HepG2 (cell line): Measurements from ENCODE around the gene CDT1. TPM values are rescaled to one million over a fixed set of nuclear protein-coding genes. Genes with fewer than 3 reads are reported as not detected.

Experiments used
- BORCS8-MEF2B ChIP-seq: sonication (generic); formaldehyde crosslinking; IDR thresholded peaks from 2 replicates; pipeline ENCODE4 v1.8.0; 2022; ENCODE audit warnings: mild to moderate bottlenecking, missing genetic modification reagents
- BRCA1 ChIP-seq: sonication (generic); formaldehyde crosslinking; IDR thresholded peaks from 2 replicates; pipeline ENCODE4 v1.4.0; 2020; ENCODE audit warnings: missing genetic modification reagents
- CCAR2 ChIP-seq: fragments of 200-400 bp; formaldehyde crosslinking; optimal IDR thresholded peaks from 2 replicates; pipeline ENCODE3; 2018; ENCODE audit warnings: low read depth, mild to moderate bottlenecking, low read length, moderate library complexity
- DR1 ChIP-seq: sonication (generic); formaldehyde crosslinking; IDR thresholded peaks from 2 replicates; pipeline ENCODE4 v1.8.0; 2021; ENCODE audit warnings: mild to moderate bottlenecking, missing genetic modification reagents, inconsistent platforms
- HMG20A ChIP-seq: IDR thresholded peaks from 2 replicates; pipeline ENCODE4 v1.6.1; 2016; ENCODE audit warnings: borderline replicate concordance
- HNRNPLL ChIP-seq: fragments of 200-400 bp; formaldehyde crosslinking; IDR thresholded peaks from 2 replicates; pipeline ENCODE4 v1.6.1; 2017; ENCODE audit warnings: mild to moderate bottlenecking, low read depth, low read length; ENCODE audit not compliant: poor library complexity, severe bottlenecking
- MTF1 ChIP-seq: sonication (generic); formaldehyde crosslinking; IDR thresholded peaks from 2 replicates; pipeline ENCODE4 v1.5.0; 2020; ENCODE audit warnings: missing genetic modification reagents
- REXO4 ChIP-seq: sonication (generic); formaldehyde crosslinking; IDR thresholded peaks from 2 replicates; pipeline ENCODE4 v1.8.0; 2022; ENCODE audit warnings: missing genetic modification reagents, mild to moderate bottlenecking, borderline replicate concordance
- SETDB1 ChIP-seq: sonication (generic); formaldehyde crosslinking; IDR thresholded peaks from 2 replicates; pipeline ENCODE4 v1.5.1; 2020; ENCODE audit warnings: missing genetic modification reagents, mild to moderate bottlenecking, borderline replicate concordance
- U2AF2 ChIP-seq: fragments of 200-400 bp; formaldehyde crosslinking; IDR thresholded peaks from 2 replicates; pipeline ENCODE4 v1.6.1; 2017; ENCODE audit warnings: low read depth, mild to moderate bottlenecking, low read length
- ZFP36L2 ChIP-seq: sonication (generic); formaldehyde crosslinking; IDR thresholded peaks from 2 replicates; pipeline ENCODE4 v1.4.0; 2020; ENCODE audit warnings: missing genetic modification reagents
- ZMAT3 ChIP-seq: sonication (generic); formaldehyde crosslinking; conservative IDR thresholded peaks from 2 replicates; pipeline ENCODE4 v1.7.0; 2021; ENCODE audit warnings: missing genetic modification reagents
- ZMYM3 ChIP-seq: sonication (generic); formaldehyde crosslinking; IDR thresholded peaks from 2 replicates; pipeline ENCODE4 v1.5.1; 2020; ENCODE audit warnings: mild to moderate bottlenecking, missing genetic modification reagents
- ZNF142 ChIP-seq: sonication (generic); formaldehyde crosslinking; IDR thresholded peaks from 2 replicates; pipeline ENCODE4 v1.4.0; 2020; ENCODE audit warnings: missing genetic modification reagents
- ZNF18 ChIP-seq: sonication (generic); formaldehyde crosslinking; IDR thresholded peaks from 2 replicates; pipeline ENCODE4 v1.8.0; 2022; ENCODE audit warnings: mild to moderate bottlenecking, missing genetic modification reagents; ENCODE audit not compliant: insufficient replicate concordance
- ZNF207 ChIP-seq: fragments of 450-650 bp; IDR thresholded peaks from 2 replicates; pipeline ENCODE4 v1.6.1; 2016; ENCODE audit warnings: antibody characterized with exemption, borderline replicate concordance
- ZNF547 ChIP-seq: sonication (generic); formaldehyde crosslinking; IDR thresholded peaks from 2 replicates; pipeline ENCODE4 v1.5.1; 2020; ENCODE audit warnings: mild to moderate bottlenecking, missing genetic modification reagents
- ZNF569 ChIP-seq: sonication (generic); formaldehyde crosslinking; IDR thresholded peaks from 2 replicates; pipeline ENCODE4 v1.5.0; 2020; ENCODE audit warnings: mild to moderate bottlenecking, missing genetic modification reagents, moderate library complexity, borderline replicate concordance
- ZNF788 ChIP-seq: sonication (generic); formaldehyde crosslinking; IDR thresholded peaks from 2 replicates; pipeline ENCODE4 v1.5.0; 2020; ENCODE audit warnings: mild to moderate bottlenecking, missing genetic modification reagents, borderline replicate concordance
- ZNF800 ChIP-seq: sonication (generic); formaldehyde crosslinking; IDR thresholded peaks from 2 replicates; pipeline ENCODE4 v1.4.0; 2020; ENCODE audit warnings: missing genetic modification reagents
- ZSCAN25 ChIP-seq: sonication (generic); formaldehyde crosslinking; IDR thresholded peaks from 2 replicates; pipeline ENCODE4 v1.8.0; 2022; ENCODE audit warnings: mild to moderate bottlenecking, missing genetic modification reagents
- polyA plus RNA-seq, 8 experiments: library from polyadenylated mRNA; depleted of rRNA in 3 of 8; stranded (reverse) in 7 of 8; unstranded in 1 of 8; fragments of >200 nt; fragmentation: Illumina TruSeq in 4 of 8; extraction: Trizol in 4 of 8; gene quantifications; 2 replicates each; pipeline versions ENCODE4 v1.2.1 to v1.2.3, GENCODE V29; 2011 to 2016; ENCODE audit warnings: low read depth in 4 of 8, missing spikeins in 1 of 8, mixed read lengths in 1 of 8; ENCODE audit not compliant: insufficient read depth in 1 of 8
- total RNA-seq, 5 experiments: library from RNA; depleted of rRNA; stranded (reverse); fragments of >200 nt; fragmentation: Illumina TruSeq; extraction: Trizol; gene quantifications; 2 replicates each; pipeline ENCODE4 v1.2.3, GENCODE V29; 2016; ENCODE audit warnings: low read depth in 1 of 5

CDT1 gene
- total and polyA plus RNA-seq, 2 of the 13 experiments (the other 11 are each of a cell fraction or from before 2014, with no cell fraction given): 23.1 to 23.8 TPM

- TF ChIP-seq SETDB1 (no peak), ZMYM3 (CRISPR knock-in tag) (peak; percentile 9; the same call in 1 of the 2 replicates), BRCA1 (0 out of 2 replicates have a peak, but pooled peaks have one; percentile 56), CCAR2 (no peak), HNRNPLL (peak; percentile 18), ZMAT3 (CRISPR knock-in tag) (no peak), ZSCAN25 (peak; percentile 81), HMG20A (CRISPR knock-in tag) (no peak), DR1 (CRISPR knock-in tag) (no peak), U2AF2 (no peak), ZNF18 (CRISPR knock-in tag) (peak; percentile 17), ZNF142 (CRISPR knock-in tag) (peak; percentile 28; the same call in 1 of the 2 replicates), REXO4 (CRISPR knock-in tag) (no peak), ZNF547 (peak; percentile 85), ZNF800 (CRISPR knock-in tag) (peak; percentile 90), BORCS8-MEF2B (CRISPR knock-in tag) (peak; percentile 51; the same call in 1 of the 2 replicates), MTF1 (CRISPR knock-in tag) (no peak), ZNF788 (peak; percentile 83; the same call in 1 of the 2 replicates), ZFP36L2 (CRISPR knock-in tag) (no peak), ZNF569 (no peak), ZNF207 (no peak)
These were observed 44.2 kb upstream of the CDT1 start (continued) for GRCh38 chr16:88759245-88759975.
